Measurements from ENCODE around the gene SRSF3.
"Not testable (repeated sequence)": the region's sequence is repeated elsewhere in the genome, so short reads cannot be mapped to it uniquely, and the experiment has no call there.

Gene SRSF3

DNA sequence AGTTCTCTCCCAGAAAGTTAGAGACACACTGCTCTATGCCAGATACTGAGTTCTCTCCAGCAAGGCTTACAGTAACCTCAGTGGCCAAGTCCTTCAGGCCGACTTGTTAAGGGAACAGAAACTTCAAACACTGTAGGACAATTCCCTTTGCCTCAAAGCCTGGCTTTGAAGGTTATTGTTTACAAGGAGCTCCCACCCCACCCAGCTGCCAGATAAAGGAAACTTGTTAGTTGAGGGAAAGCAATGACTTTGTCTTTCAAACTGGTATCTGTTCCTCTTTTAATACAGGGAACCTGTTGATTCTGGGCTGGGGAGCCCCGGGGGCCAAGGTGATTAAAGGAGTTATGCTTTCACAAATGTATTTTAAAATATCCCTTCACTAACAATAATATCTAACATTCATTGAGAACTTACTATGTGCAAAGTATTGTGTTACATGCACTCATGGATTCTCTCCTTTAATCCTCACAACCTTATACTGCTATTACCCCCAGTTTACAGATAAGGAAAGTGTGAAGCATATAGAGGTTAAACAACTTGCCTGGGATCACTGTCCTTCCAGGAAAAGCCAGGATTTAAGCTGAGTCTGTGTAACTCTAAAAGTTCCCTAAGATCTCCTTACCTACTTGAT is 56.8 kb downstream of the SRSF3 start:
- no peak for DNase-seq

DNA sequence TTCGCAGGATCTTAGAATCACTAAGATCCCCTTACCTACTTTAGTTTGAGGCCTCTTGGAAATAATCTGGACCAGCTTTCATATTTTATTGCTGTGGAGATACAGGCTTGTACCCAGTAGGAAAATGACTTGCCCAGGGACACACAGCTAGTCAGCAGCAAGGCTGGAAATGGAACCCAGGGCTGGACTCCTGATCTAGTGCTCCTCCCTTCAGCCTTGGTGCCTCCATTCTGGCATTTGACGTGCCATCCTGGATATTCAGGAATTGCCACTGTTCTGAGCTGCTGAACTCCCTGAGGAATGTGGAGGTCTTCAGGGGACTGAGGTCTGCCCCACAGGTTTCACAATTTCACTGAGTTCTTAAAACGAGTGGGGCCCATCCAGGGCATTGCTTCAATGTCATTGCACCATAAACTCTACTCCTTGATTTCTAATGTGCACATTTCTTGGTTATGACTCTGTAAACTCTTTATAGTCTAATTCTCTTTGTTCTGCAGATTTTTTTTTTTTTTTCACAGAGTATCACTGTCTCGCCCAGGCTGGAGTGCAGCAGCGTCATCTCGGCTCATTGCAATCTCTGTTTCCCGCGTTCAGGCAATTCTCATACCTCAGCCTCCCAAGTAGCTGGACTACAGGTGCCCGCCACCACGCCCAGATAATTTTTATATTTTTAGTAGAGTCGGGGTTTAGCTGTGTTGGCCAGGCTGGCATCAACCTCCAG is 57.7 kb downstream of the SRSF3 start:
- no peak for DNase-seq

DNA sequence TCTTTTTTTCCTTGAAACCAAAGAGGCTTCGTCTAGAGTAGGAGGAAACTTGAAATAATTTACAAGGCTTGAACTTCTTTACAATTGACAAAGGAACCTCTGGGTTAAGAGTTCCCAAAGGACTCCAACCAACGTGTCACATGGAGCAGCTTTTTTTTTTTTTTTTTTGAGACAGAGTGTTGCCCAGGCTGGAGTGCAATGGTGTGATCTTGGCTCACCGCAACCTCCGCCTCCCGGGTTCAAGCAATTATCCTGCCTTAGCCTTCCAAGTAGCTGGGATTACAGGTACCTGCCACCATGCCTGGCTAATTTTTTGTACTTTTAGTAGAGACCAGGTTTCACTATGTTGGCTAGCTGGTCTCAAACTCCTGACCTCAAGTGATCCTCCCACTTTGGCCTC is 60.3 kb downstream of the SRSF3 start:
- not testable (repeated sequence) for DNase-seq

Data from CD4-positive, alpha-beta T cell treated with Interleukin-6 for 4 hours (primary cell).